Measurements from ENCODE around the gene OR4F6.
"Not testable (repeated sequence)": the region's sequence is repeated elsewhere in the genome, so short reads cannot be mapped to it uniquely, and the experiment has no call there.

Gene OR4F6

GRCh38 chr15:101775136-101775535 lies 28.2 kb upstream of the OR4F6 start:
- Histone ChIP-seq H3K9ac (ENCODE audit: insufficient read length, low read depth) (no peak overlapping the region), H3K9me3 (ENCODE audit: insufficient read depth, low read length) (no peaks in the 10 kb centered on the region), H3K27me3 (ENCODE audit: insufficient read depth, insufficient read length) (no peaks in the 10 kb centered on the region), H3K36me3 (ENCODE audit: insufficient read depth, insufficient read length, low read length) (no peaks in the 10 kb centered on the region), H3K4me3 (ENCODE audit: insufficient read length, low read depth) (no peak overlapping the region), H3K4me1 (ENCODE audit: insufficient read depth, insufficient read length) (no peaks in the 10 kb centered on the region)
- TF ChIP-seq SUZ12 (IDR thresholded peaks at IDR 0.05; ENCODE audit: extremely low read depth, insufficient read depth, insufficient read length) (no peak), YY1 (IDR thresholded peaks at IDR 0.05; ENCODE audit: insufficient read depth, insufficient read length) (no peak), ZNF274 (IDR thresholded peaks at IDR 0.05; ENCODE audit: low read depth, low read length) (no peak)
- DNase-seq (ENCODE audit: low read depth, low spot score): no peak

DNA sequence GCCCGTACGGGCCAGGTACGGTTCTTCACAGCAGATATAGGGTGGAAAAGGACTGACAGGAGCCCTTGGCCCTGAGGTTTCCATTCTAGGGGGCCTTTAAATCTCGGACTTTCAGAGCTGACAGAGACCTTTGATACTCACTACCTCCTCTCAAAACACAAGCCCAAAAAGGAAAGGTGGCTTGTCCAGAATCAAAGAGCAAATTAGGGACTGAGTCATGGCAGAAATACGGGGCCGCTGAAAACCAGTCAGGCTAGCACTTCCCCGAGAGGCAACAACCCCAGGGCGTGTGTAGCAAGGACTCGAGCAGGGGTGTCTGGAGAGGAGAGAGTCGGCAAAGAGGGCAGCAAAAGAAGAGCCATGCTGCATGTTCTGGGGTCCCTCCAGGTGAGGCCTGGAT lies 24.7 kb upstream of the OR4F6 start:
- not testable (repeated sequence) for DNase-seq (ENCODE audit: low read depth, low spot score); H3K4me3 ChIP-seq (ENCODE audit: insufficient read length, low read depth); H3K27me3 ChIP-seq (ENCODE audit: insufficient read depth, insufficient read length); H3K36me3 ChIP-seq (ENCODE audit: insufficient read depth, insufficient read length, low read length); H3K9me3 ChIP-seq (ENCODE audit: insufficient read depth, low read length); H3K4me1 ChIP-seq (ENCODE audit: insufficient read depth, insufficient read length); H3K9ac ChIP-seq (ENCODE audit: insufficient read length, low read depth)

- H3K4me1 ChIP-seq (ENCODE audit: insufficient read depth, insufficient read length); H3K36me3 ChIP-seq (ENCODE audit: insufficient read depth, insufficient read length, low read length); DNase-seq (ENCODE audit: low read depth, low spot score); H3K9ac ChIP-seq (ENCODE audit: insufficient read length, low read depth); H3K4me3 ChIP-seq (ENCODE audit: insufficient read length, low read depth); H3K9me3 ChIP-seq (ENCODE audit: insufficient read depth, low read length); H3K27me3 ChIP-seq (ENCODE audit: insufficient read depth, insufficient read length): not testable (repeated sequence)
Measured at GRCh38 chr15:101780225-101780624, 23.1 kb upstream of the OR4F6 start.

DNA sequence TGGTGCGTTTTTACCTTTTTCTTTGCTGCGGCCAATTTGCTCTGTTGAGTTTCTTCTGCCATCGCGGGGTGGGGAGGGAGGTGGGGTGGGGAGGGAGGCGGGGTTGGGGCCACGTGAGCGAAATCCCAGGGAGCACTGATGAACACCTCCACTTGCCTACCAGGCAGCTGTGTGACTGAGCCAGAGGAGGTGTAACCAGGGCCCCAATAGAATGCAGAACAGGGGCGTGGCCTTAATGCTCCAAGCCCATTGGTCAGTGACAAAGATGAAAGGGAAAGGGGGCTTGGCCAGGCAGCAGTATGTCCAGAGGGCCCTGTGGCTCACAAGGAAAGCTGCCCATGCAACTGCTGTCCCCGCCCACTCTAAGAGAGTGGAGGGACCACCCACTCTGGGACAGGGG lies 21.4 kb upstream of the OR4F6 start:
- Histone ChIP-seq H3K27me3 (ENCODE audit: insufficient read depth, insufficient read length) (no peaks in the 10 kb centered on the region), H3K36me3 (ENCODE audit: insufficient read depth, insufficient read length, low read length) (no peaks in the 10 kb centered on the region), H3K9ac (ENCODE audit: insufficient read length, low read depth) (no peak overlapping the region), H3K4me3 (ENCODE audit: insufficient read length, low read depth) (no peak overlapping the region), H3K4me1 (ENCODE audit: insufficient read depth, insufficient read length) (no peaks in the 10 kb centered on the region), H3K9me3 (ENCODE audit: insufficient read depth, low read length) (no peaks in the 10 kb centered on the region)
- DNase-seq (ENCODE audit: low read depth, low spot score): no peak
- TF ChIP-seq YY1 (IDR thresholded peaks at IDR 0.05; ENCODE audit: insufficient read depth, insufficient read length) (no peak), SUZ12 (IDR thresholded peaks at IDR 0.05; ENCODE audit: extremely low read depth, insufficient read depth, insufficient read length) (no peak), ZNF274 (IDR thresholded peaks at IDR 0.05; ENCODE audit: low read depth, low read length) (no peak)

GRCh38 chr15:101784644-101785043 lies 18.7 kb upstream of the OR4F6 start:
- no peak overlapping the region for H3K4me3 ChIP-seq (ENCODE audit: insufficient read length, low read depth)
- TF ChIP-seq SUZ12 (IDR thresholded peaks at IDR 0.05; ENCODE audit: extremely low read depth, insufficient read depth, insufficient read length): no peak
- TF ChIP-seq YY1 (IDR thresholded peaks at IDR 0.05; ENCODE audit: insufficient read depth, insufficient read length): no peak
- no peak for TF ChIP-seq ZNF274 (IDR thresholded peaks at IDR 0.05; ENCODE audit: low read depth, low read length)
- H3K27me3 ChIP-seq (ENCODE audit: insufficient read depth, insufficient read length): no peaks in the 10 kb centered on the region
- no peak overlapping the region for H3K9ac ChIP-seq (ENCODE audit: insufficient read length, low read depth)
- H3K36me3 ChIP-seq (ENCODE audit: insufficient read depth, insufficient read length, low read length): no peaks in the 10 kb centered on the region
- no peaks in the 10 kb centered on the region for H3K4me1 ChIP-seq (ENCODE audit: insufficient read depth, insufficient read length)
- no peak for DNase-seq (ENCODE audit: low read depth, low spot score)
- no peaks in the 10 kb centered on the region for H3K9me3 ChIP-seq (ENCODE audit: insufficient read depth, low read length)

DNA sequence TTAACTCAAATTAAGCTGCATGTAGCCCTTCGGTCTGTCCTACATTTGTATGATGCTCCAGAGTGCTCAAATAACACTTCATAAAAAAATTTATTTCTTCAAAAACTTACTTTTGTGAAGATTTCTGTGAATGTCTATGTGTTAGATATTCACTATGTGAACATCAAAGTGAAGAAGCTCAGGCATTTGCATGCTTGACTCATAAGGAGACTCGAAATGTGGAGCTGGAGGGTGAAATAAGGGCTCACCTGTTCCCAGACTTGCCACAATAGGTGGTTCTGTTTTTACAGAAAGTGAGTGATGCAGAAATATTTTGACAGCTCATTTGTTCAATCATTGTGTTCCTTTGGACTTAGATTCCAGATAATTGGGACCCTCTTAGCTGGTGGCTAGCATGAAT lies 16.9 kb upstream of the OR4F6 start:
- H3K9me3 ChIP-seq (ENCODE audit: insufficient read depth, low read length); DNase-seq (ENCODE audit: low read depth, low spot score); H3K27me3 ChIP-seq (ENCODE audit: insufficient read depth, insufficient read length); H3K9ac ChIP-seq (ENCODE audit: insufficient read length, low read depth); H3K4me3 ChIP-seq (ENCODE audit: insufficient read length, low read depth); H3K4me1 ChIP-seq (ENCODE audit: insufficient read depth, insufficient read length); H3K36me3 ChIP-seq (ENCODE audit: insufficient read depth, insufficient read length, low read length): not testable (repeated sequence)

- not testable (repeated sequence) for H3K9ac ChIP-seq (ENCODE audit: insufficient read length, low read depth); H3K27me3 ChIP-seq (ENCODE audit: insufficient read depth, insufficient read length); H3K36me3 ChIP-seq (ENCODE audit: insufficient read depth, insufficient read length, low read length); H3K4me3 ChIP-seq (ENCODE audit: insufficient read length, low read depth); H3K9me3 ChIP-seq (ENCODE audit: insufficient read depth, low read length); DNase-seq (ENCODE audit: low read depth, low spot score); H3K4me1 ChIP-seq (ENCODE audit: insufficient read depth, insufficient read length)
Measured at GRCh38 chr15:101788001-101788400, 15.3 kb upstream of the OR4F6 start.

DNA sequence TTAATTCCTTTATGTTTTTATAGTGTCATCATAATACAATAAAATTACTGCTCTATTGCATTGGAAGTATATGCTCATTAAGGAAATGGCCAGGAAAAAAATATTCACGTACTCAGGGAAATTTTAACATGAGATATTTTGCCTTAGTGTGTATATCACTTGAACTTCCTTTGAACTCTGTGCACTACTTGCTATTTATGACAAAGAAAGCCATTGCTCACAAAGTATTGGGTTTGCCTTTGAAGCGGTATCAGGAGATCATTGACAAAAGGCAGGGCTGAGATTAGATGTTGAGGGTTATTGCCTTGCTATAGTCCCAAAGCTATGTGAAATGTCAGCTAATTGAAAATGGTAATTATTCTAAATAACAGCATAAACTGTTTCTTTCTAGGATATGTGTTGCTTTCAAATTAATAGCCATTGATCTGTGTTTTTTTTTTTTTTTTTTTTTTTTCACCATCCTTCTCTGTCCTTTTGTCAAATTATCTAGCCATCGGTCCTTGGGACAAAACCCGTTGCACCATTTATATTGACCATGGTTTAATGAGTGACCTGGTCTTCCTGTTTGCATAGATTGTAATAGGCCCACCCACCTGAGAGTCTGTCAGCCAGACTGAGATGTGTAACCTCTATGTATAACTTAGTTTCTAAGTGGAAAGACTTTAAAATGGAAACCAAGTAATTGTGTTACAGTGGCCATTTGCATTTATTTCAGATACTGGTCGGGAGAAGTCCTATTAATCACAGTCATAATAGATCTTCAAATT lies 14.6 kb upstream of the OR4F6 start:
- not testable (repeated sequence) for H3K27me3 ChIP-seq (ENCODE audit: insufficient read depth, insufficient read length); H3K36me3 ChIP-seq (ENCODE audit: insufficient read depth, insufficient read length, low read length); H3K9me3 ChIP-seq (ENCODE audit: insufficient read depth, low read length); H3K9ac ChIP-seq (ENCODE audit: insufficient read length, low read depth); H3K4me1 ChIP-seq (ENCODE audit: insufficient read depth, insufficient read length); H3K4me3 ChIP-seq (ENCODE audit: insufficient read length, low read depth); DNase-seq (ENCODE audit: low read depth, low spot score)

DNA sequence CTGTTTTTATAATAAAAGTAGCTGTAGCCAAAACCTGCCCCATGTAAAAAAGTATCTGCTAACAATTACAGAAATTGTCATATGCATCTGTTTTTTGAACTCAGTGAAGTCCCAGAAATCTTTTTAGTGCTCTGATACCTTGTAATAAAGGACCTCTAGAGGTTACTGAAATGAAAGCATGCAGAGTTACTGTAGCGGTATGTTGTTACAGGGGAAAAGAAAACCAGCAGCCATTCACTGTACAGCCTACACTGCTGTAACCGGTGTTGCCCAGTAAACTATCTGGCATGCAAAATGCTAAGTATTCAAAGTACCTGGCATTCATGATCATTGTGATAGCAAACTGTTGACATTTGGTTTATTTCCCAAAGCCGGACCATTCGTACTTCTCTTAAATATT lies 12.6 kb upstream of the OR4F6 start:
- H3K36me3 ChIP-seq (ENCODE audit: insufficient read depth, insufficient read length, low read length); DNase-seq (ENCODE audit: low read depth, low spot score); H3K27me3 ChIP-seq (ENCODE audit: insufficient read depth, insufficient read length); H3K9me3 ChIP-seq (ENCODE audit: insufficient read depth, low read length); H3K4me3 ChIP-seq (ENCODE audit: insufficient read length, low read depth); H3K9ac ChIP-seq (ENCODE audit: insufficient read length, low read depth); H3K4me1 ChIP-seq (ENCODE audit: insufficient read depth, insufficient read length): not testable (repeated sequence)

- not testable (repeated sequence) for H3K27me3 ChIP-seq (ENCODE audit: insufficient read depth, insufficient read length); DNase-seq (ENCODE audit: low read depth, low spot score); H3K4me1 ChIP-seq (ENCODE audit: insufficient read depth, insufficient read length); H3K4me3 ChIP-seq (ENCODE audit: insufficient read length, low read depth); H3K36me3 ChIP-seq (ENCODE audit: insufficient read depth, insufficient read length, low read length); H3K9ac ChIP-seq (ENCODE audit: insufficient read length, low read depth); H3K9me3 ChIP-seq (ENCODE audit: insufficient read depth, low read length)
Measured at GRCh38 chr15:101793981-101794380, 9.3 kb upstream of the OR4F6 start.

Data from NT2/D1 (cell line).